HEK293T (cell line): Measurements from ENCODE around the gene P2RY13.

Source experiments
- CTBP1 ChIP-seq: fragments of 450-650 bp; IDR thresholded peaks from 2 replicates; pipeline ENCODE4 v1.6.1; 2016; ENCODE audit warnings: borderline replicate concordance
- FOXA1 ChIP-seq: fragments of 450-650 bp; IDR thresholded peaks from 2 replicates; pipeline ENCODE4 v1.6.1; 2016; ENCODE audit warnings: mild to moderate bottlenecking
- FOXK2 ChIP-seq: fragments of 450-650 bp; IDR thresholded peaks from 2 replicates; pipeline ENCODE4 v1.6.1; 2016; ENCODE audit warnings: mild to moderate bottlenecking
- FOXM1 ChIP-seq: fragments of 450-650 bp; IDR thresholded peaks from 2 replicates; pipeline ENCODE4 v1.6.1; 2017; ENCODE audit warnings: mild to moderate bottlenecking, borderline replicate concordance
- LEF1 ChIP-seq: fragments of 450-650 bp; IDR thresholded peaks from 2 replicates; pipeline ENCODE4 v1.6.1; 2017; ENCODE audit warnings: mild to moderate bottlenecking, borderline replicate concordance
- PKNOX1 ChIP-seq: fragments of 450-650 bp; IDR thresholded peaks from 2 replicates; pipeline ENCODE4 v1.6.1; 2016
- SP1 ChIP-seq: fragments of 450-650 bp; IDR thresholded peaks from 2 replicates; pipeline ENCODE4 v1.6.1; 2017
- SUZ12 ChIP-seq: fragments of 450-650 bp; IDR thresholded peaks from 2 replicates; pipeline ENCODE4 v1.6.1; 2016; ENCODE audit warnings: mild to moderate bottlenecking
- TARDBP ChIP-seq: fragments of 450-650 bp; IDR thresholded peaks from 2 replicates; pipeline ENCODE4 v1.6.1; 2016
- ZNF384 ChIP-seq: fragments of 450-650 bp; IDR thresholded peaks from 2 replicates; pipeline ENCODE4 v1.6.1; 2016

DNA sequence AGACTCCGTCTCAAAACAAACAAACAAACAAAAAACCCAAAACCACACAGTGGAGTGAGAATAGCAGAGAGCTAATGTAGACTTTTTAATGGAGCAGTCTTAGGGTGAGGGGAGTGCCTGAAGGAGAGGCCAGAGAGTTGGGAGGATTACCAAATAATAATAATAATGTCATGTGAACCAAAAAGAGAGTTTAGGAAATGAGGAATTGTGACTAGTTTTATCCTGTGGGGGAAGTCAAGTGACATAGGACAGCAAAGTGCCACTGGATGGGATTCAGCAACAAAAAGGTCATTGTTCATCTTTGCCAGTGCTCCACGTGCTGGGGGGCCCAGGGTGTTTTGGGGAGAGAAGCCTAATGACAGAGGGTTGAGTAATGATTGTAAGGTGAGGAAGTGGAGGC, 25.6 kb downstream of the P2RY13 start:
- TF ChIP-seq PKNOX1 (no peak), SUZ12 (no peak), FOXA1 (no peak), LEF1 (no peak), ZNF384 (no peak), CTBP1 (no peak), FOXM1 (no peak), TARDBP (no peak), SP1 (no peak), FOXK2 (no peak)
